Measurements from ENCODE around the gene ST6GALNAC3.

ST6GALNAC3 gene

DNA sequence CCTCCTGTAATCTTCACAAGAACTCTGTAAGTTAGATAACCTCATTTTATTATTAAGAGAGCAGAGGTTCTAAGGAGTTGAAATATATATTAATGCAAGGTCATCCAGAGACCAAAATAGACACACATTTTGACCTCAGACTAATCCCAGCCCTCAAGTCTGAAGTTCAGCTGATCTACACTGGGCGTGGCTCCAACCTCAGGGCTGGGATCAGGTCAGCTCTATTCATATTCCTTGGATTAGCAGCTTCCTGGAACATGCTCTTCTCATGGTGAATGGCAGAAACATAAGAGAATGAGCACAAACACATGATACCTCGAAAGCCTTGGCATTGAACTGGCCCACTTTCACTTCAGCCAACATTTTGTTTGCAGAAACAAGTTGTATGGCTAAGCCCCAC lies 592.0 kb downstream of the ST6GALNAC3 start:
- no peak for DNase-seq

DNA sequence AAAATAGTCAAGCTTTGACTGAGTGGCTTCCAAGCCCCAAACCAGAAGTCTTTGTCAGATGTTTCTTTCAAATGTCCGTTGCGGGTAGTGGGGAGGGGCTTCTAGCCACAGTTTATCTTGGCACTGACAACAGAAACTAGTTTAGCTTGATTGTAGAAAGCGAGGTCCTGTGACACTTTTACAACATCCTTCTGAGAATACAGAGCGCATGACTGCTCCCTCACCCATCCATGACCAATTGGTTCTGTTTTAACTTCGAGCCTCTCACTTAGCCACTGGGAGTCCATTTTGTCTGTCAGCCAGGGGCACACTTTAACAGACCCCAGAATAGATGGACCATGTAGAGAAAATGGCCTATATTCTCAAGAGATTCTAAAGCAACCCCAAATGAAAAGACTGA lies 593.5 kb downstream of the ST6GALNAC3 start:
- DNase-seq: no peak

DNA sequence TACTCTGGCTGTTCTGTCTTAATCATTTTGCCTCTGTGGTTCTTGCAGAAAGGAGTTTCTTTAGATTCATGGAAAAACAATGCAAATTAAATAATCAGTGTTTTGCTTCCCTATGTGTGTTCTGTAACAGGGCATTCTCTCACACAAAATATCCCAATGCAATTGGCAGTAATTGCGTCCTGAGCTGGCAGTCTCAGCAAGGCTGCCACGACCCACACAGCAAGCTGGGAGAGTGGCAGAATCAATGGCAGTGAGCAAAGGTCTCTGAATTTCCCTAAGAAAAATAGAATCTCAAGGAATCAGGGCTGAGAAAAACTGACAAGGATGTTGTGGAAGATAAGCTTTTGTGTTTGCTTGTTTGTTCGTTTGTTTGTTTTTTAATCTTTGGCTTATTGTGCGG lies 594.6 kb downstream of the ST6GALNAC3 start:
- DNase-seq: no peak

DNA sequence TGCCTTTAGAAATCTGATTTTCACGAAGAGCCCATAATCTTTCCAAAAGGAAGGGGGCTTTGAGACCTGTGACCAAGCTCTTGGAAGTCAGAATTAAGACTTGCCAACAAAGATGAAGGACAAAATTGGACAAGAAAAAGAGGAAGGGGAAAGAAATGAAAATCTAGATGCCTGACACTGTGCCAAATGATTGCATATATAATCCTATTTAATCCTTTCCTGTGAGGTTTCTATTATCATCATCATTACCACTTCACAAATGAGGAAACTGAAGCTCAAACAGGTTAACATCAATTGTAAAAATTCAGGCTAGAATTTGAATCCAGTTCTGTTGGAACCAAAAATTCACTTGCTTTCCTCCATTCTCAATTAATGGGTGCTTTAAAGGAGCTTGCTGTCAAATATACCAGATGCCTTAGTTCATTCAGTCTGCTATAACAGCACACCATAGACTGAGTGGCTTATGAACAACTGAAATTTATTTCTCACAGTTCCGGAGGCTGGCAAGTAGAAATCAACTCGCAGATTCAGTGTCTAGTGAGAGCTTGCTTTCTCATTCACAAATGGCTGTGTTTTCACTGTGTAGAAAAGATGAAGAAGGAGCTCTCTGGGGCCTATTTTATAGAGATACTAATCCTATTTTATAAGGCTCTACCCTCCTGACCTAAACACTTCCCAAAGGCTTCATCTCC lies 595.2 kb downstream of the ST6GALNAC3 start:
- no peak for DNase-seq

DNA sequence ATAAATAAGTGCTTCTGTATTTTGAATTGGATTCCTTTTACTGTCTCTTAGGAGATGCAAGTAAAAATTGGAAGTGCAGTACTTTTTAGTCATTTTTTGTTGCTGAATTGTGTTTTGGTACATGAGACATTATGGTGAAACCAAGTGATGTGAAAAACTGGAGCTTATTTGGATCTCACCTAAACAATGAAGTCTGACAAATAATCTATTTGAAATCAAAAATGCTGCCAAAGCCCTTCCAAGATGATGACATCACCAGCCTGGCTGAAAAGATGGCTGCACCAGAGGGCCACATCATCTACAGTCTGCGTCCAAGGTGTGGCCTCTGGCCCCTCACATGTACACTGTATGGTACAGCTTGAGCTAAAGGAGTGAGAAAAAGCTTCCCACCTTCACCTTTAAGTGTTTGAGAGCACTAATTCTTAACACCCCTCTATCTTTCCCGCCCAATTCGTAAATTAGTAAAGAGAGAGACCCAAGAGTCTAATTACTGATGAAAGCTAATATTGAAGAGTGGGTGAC lies 600.2 kb downstream of the ST6GALNAC3 start:
- no peak for DNase-seq

DNA sequence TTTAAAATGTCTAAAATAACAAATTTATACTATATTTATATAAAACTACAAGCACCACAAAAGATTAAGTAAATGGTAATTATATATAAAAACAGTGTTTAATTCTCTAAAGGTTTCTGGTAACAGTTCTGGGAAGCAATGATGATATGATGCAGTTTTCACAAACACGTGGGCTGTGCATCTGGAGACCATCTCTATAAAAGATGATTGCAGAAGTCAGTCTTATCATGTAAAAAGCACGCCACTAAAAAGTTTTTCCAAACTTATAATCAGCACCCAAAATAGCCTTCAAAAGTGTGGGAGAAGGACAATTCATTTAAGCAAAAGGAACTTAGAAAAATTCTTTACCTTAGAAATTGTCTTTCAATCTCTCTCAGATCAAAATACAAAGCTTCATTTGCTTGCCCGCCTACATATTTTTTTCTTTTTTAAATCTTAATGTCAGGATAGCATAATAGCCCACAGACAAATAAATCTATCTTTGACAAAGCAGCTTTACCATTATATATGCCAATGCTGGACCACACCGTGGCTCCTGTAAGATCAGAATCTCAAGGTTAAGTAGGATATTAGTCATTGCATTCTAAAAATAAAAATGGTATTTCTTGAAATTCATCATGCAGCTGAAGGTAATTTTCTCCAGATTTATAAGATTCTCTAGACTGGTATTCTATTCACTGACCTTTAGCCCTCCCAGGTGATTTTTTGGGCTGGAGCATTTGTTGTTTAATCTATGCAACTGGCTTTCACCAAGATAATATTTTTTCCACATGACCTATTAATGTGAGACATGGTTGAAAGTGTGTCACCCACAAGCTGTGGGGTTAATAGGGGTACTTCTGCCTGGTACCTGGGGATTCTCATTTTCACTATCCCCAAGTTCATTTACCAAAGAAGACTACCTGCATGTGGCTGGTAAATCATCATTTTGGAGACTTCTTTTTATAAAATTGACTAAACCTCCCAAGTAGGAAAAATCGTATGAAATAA lies 603.2 kb downstream of the ST6GALNAC3 start:
- DNase-seq: no peak

DNA sequence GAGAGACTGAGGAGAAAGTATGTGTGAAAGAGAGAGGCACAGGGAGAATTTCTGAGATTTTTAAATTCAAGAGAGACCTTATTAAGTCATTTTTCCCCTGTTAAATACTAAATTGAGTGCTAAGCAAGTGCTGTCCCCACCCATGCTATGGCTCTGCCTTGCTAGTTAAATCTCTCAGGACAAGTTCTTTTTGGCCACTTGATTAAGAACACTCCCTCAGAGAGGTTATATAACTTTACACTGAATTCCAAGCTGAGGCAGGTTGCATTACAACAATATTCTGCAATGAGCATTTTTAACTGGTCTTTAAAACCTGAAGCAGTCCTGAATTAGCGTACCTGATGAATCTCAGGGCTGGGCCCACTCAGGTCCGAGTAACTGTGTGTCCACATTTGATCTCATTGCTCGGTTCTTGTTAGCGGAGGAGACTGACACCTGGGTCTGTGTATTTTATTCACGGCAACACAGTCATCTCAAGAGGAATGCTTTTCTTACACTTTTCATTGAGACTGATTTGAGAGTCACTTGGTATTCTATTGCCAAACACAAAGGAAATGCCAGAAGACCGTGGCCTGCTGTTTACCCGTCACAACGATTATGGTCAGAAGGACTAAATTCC lies 605.1 kb downstream of the ST6GALNAC3 start:
- DNase-seq: no peak

DNA sequence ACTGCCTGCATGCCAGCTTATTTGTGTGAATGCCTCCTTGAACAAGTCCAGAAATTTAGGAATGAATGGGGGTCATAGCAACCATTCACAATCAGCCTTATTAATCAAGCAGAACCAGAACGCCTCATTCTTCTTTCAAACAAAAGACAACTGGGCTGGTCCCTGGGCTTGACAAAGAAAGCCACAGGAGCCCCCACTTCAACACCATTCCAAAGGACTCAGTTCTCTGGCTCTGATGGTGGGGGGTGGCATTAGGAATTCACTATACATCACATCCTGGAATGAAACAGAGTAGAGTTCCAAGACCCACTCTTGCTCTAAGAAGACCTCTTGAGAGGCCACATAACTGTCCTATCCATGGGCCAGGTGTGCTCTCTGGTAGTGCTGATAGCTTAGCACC lies 606.1 kb downstream of the ST6GALNAC3 start:
- DNase-seq: no peak

DNA sequence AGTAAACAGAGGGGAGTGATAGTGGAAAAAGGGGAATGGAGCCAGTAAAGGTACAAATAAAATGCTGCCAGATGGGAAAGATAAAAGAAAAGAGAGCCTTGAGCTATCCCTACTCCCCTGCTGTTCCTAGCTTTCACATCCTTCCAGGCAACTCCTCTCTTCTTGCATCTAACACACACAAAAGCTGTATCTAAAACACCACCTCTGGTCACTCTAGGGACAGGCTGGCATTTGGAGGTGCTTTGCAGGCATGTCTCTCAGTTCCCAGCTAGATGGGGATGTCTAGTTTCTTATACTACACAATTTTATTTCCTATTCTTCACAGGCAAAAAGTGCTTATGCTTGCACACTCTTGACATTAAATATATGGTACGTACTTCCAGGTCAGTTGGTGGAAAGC lies 607.6 kb downstream of the ST6GALNAC3 start:
- DNase-seq: no peak

All from NCI-H187 (cell line).